ENCODE data around the gene TUBB3. TPM values are rescaled to one million over a fixed set of nuclear protein-coding genes. Genes with fewer than 3 reads are reported as not detected.

The TUBB3 gene
- total and polyA plus RNA-seq, 9 of the 15 experiments (the other 6 are each of a cell fraction or from before 2014, with no cell fraction given) = 0.18 to 12.5 (median 5.0) TPM

DNA sequence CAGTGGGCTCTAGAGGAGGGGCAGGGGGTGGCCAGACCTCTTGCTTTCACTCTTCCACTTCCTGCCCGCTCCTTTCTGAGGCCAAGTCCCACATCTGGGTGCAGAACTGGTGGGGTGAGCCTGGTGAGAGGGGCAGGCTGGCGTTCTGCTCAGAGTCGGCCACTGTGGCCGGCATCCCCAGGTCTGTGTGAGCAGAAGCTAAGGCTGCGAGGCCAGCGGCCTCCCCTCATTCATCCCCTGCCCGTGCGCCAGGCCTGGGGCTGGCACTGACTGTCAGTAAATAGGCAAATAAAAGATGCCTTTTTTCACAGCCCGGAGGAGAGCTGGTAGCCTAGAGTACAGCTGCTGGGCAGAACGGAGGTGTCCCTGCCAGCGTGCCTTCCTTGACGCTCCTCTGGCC lies 26.6 kb downstream of the TUBB3 start:
- Histone ChIP-seq H3K4me3 (peak overlapping the region; percentile 56; the same call in 1 of the 2 replicates), H3K27me3 (ENCODE audit: control insufficient read depth in 2 of 2, insufficient read depth in 2 of 2, low read length in 2 of 2) (peaks cover 3 to 11% of the 10 kb centered on the region in 2 experiments; a peak in 4 of 5 replicates), H4K20me1 (replicated peaks; ENCODE audit: control insufficient read depth, insufficient read depth, low read length) (no peaks in the 10 kb centered on the region), H3K4me1 (replicated peaks in 1 of 2; ENCODE audit: control insufficient read depth in 2 of 2, insufficient read depth in 2 of 2, low read length in 2 of 2) (peaks cover 0 to 26% of the 10 kb centered on the region in 2 experiments; a peak in 3 of 5 replicates), H3K4me2 (ENCODE audit: insufficient read depth, low read length) (no peak overlapping the region), H3K27ac (ENCODE audit: extremely low read depth, low read depth, low read length) (no peak overlapping the region), H3K79me2 (ENCODE audit: control insufficient read depth, insufficient read depth, low read length) (peaks cover 9% of the 10 kb centered on the region), H3K9me3 (replicated peaks; ENCODE audit: control insufficient read depth, insufficient read depth, low read depth, low read length) (no peaks in the 10 kb centered on the region), H3K36me3 (ENCODE audit: control insufficient read depth, insufficient read depth, low read length) (peaks cover 15% of the 10 kb centered on the region; the same call in 1 of the 3 replicates), H3K9me1 (ENCODE audit: control insufficient read depth, insufficient read depth, low read length) (peaks cover 3% of the 10 kb centered on the region), H2AFZ (ENCODE audit: low read depth, low read length) (no peak overlapping the region), H3K9ac (ENCODE audit: insufficient read depth in 1 of 2, low read depth in 2 of 2, low read length in 2 of 2) (peak overlapping the region in 1 of 2 experiments; percentile 96; a peak in 2 of 4 replicates)
- CTCF ChIA-PET (ENCODE audit: low intra/inter-chr PET ratio) = interaction anchor here (0.6 kb wide), 1 partner anchor 9 kb away, joined by 4 read pairs; no protein-coding TSS in a partner anchor
- DNase-seq (ENCODE audit: extremely low read depth in 1 of 4, low spot score in 3 of 4) (no peak), ATAC-seq (no peak), FAIRE-seq (no peak)
- TF ChIP-seq RBFOX2 (IDR thresholded peaks at IDR 0.05; ENCODE audit: low read depth, low read length) (peak; percentile 59), WHSC1 (IDR thresholded peaks at IDR 0.05; ENCODE audit: low read length) (no peak), CHCHD3 (CRISPR knock-in tag; IDR thresholded peaks at IDR 0.05) (no peak), TFAM (CRISPR knock-in tag; conservative IDR thresholded peaks at IDR 0.05) (no peak), LEF1 (IDR thresholded peaks at IDR 0.05) (no peak)
- TF ChIP-seq, protein P1, sequence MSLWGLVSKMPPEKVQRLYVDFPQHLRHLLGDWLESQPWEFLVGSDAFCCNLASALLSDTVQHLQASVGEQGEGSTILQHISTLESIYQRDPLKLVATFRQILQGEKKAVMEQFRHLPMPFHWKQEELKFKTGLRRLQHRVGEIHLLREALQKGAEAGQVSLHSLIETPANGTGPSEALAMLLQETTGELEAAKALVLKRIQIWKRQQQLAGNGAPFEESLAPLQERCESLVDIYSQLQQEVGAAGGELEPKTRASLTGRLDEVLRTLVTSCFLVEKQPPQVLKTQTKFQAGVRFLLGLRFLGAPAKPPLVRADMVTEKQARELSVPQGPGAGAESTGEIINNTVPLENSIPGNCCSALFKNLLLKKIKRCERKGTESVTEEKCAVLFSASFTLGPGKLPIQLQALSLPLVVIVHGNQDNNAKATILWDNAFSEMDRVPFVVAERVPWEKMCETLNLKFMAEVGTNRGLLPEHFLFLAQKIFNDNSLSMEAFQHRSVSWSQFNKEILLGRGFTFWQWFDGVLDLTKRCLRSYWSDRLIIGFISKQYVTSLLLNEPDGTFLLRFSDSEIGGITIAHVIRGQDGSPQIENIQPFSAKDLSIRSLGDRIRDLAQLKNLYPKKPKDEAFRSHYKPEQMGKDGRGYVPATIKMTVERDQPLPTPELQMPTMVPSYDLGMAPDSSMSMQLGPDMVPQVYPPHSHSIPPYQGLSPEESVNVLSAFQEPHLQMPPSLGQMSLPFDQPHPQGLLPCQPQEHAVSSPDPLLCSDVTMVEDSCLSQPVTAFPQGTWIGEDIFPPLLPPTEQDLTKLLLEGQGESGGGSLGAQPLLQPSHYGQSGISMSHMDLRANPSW (CRISPR knock-in tag; IDR thresholded peaks at IDR 0.05) = no peak
- in situ Hi-C loops (cut with MboI) = no loop called here
- WGBS (ENCODE audit: insufficient coverage, low coverage, missing lambda C conversion rate) = 94% methylated on average over 11 of the region's 12 CpGs
- BruUV-seq (replicated peaks) = TSS peak; percentile 31
- intact Hi-C loops (cut with micrococcal nuclease) = no loop called here
- POLR2A ChIA-PET = interaction anchor here (0.7 to 1.6 kb wide), 5 partner anchors 27 to 1234 kb away, joined by 3 to 5 read pairs (median 3); partner anchors contain the start of genes MC1R and TUBB3

Measured in K562 (cell line).